Putamen (tissue), 1 donor: ENCODE data around the gene POLR3GL.

Experiments used
- DNase-seq: peaks from one replicate; pipeline ENCODE4 v3.0.0-alpha.2; 2016; ENCODE audit warnings: low spot score

Gene POLR3GL

GRCh38 chr1:145992958-145993617 lies 28.6 kb downstream of the POLR3GL start:
- no peak for DNase-seq

GRCh38 chr1:145993618-145994390 lies 29.3 kb downstream of the POLR3GL start:
- DNase-seq, result no peak

- no peak for DNase-seq
Observed at GRCh38 chr1:145994391-145995120, 30.1 kb downstream of the POLR3GL start.

GRCh38 chr1:145995148-145995881 lies 30.8 kb downstream of the POLR3GL start:
- no peak for DNase-seq

- no peak for DNase-seq
Observed at GRCh38 chr1:145995964-145996432, 31.5 kb downstream of the POLR3GL start.

- peak; percentile 98 for DNase-seq
Observed at GRCh38 chr1:145996433-145997015, 32.0 kb downstream of the POLR3GL start, which contains the start of gene TXNIP. Gene TXNIP (minus strand): TSS chr1:145996579. CDS start chr1:145996266, 313 bp downstream.

- no peak for DNase-seq
Observed at GRCh38 chr1:145997016-145997717, 32.7 kb downstream of the POLR3GL start.

GRCh38 chr1:145997718-145998023 lies 33.2 kb downstream of the POLR3GL start:
- no peak for DNase-seq

- DNase-seq, result no peak
Observed at GRCh38 chr1:145999321-146000024, 35.0 kb downstream of the POLR3GL start.

GRCh38 chr1:146001709-146002108 lies 37.2 kb downstream of the POLR3GL start:
- no peak for DNase-seq

GRCh38 chr1:146007489-146008133 lies 43.1 kb downstream of the POLR3GL start:
- DNase-seq, result no peak

- DNase-seq, result no peak
Observed at GRCh38 chr1:146010126-146010738, 45.7 kb downstream of the POLR3GL start.

- DNase-seq, result no peak
Observed at GRCh38 chr1:146012703-146013558, 48.4 kb downstream of the POLR3GL start.

- no peak for DNase-seq
Observed at GRCh38 chr1:146013559-146013922, 49.1 kb downstream of the POLR3GL start.

- no peak for DNase-seq
Observed at GRCh38 chr1:146016891-146017290, 52.4 kb downstream of the POLR3GL start.

GRCh38 chr1:146019231-146020057 lies 55.0 kb downstream of the POLR3GL start:
- DNase-seq, result no peak
